Right lobe of liver (tissue), 6 donors: ENCODE results near the gene DLL4. TPM values are rescaled to one million over a fixed set of nuclear protein-coding genes. Genes with fewer than 3 reads are reported as not detected.
A peak's percentile ranks its signal among the peaks of the same experiment; 100 is the strongest.

ENCODE experiments used
- ATAC-seq, 4 donors: fragments of 200-7000 bp; cut with Tn5 transposase; one replicate each; pipeline ENCODE4 v1.9.1; 2020; ENCODE audit warnings: mild to moderate bottlenecking in 4 of 4, moderate library complexity in 4 of 4
- DNase-seq, 3 donors: peaks; one replicate each; pipeline ENCODE4 v3.0.0-alpha.2; 2020
- H3K27ac ChIP-seq, 3 donors: fragments of 200-600 bp; one replicate each; pipeline ENCODE4 v1.8.0; 2022
- H3K27me3 ChIP-seq, 2 donors: fragments of 200-600 bp; one replicate each; pipeline ENCODE4 v1.8.0; 2022
- H3K36me3 ChIP-seq, 4 donors: fragments of 200-600 bp; sonication (generic) in 1 of 4; one replicate each; pipeline versions ENCODE4 v1.5.1 to v1.8.0; 2017 to 2022; ENCODE audit warnings: control low read depth in 1 of 4
- H3K4me1 ChIP-seq, 4 donors: fragments of 200-600 bp; sonication (generic) in 1 of 4; one replicate each; pipeline versions ENCODE4 v1.5.1 to v1.8.0; 2017 to 2022; ENCODE audit warnings: control low read depth in 1 of 4
- H3K4me3 ChIP-seq, 3 donors: fragments of 200-600 bp; one replicate each; pipeline ENCODE4 v1.8.0; 2022
- H3K9me3 ChIP-seq, 4 donors: fragments of 200-600 bp; sonication (generic) in 1 of 4; one replicate each; pipeline versions ENCODE4 v1.5.1 to v1.8.0; 2017 to 2022; ENCODE audit warnings: control low read depth in 1 of 4
- POLR2A ChIP-seq: fragments of 450-650 bp; IDR thresholded peaks from one replicate; pipeline ENCODE4 v1.6.1; 2017; ENCODE audit warnings: antibody characterized with exemption, mild to moderate bottlenecking
- WGBS: methylation state at CpG from one replicate; pipeline ENCODE4 v1.1.6; 2018; ENCODE audit warnings: low coverage, low lambda C conversion rate; ENCODE audit not compliant: insufficient coverage; ENCODE audit errors: missing lambda C conversion rate; 5-methylcytosine and 5-hydroxymethylcytosine counted together
- intact Hi-C, 2 donors: fragments of 100-400 bp; cut with DNase I; formaldehyde crosslinking; loops; one replicate each; pipeline versions ENCODE4 v1.11.2 to v1.14.1; 2022
- total RNA-seq, 6 experiments: library from RNA; depleted of rRNA in 2 of 6; stranded (reverse); fragments of >200 nt in 2 of 6; fragmentation: NEBNext Ultra II Directional in 3 of 6; extraction: Animal tissue kit (Norgen Biotek cat#: 25700) in 3 of 6; gene quantifications; one replicate each; pipeline versions ENCODE4 v1.1.0 to v1.2.4, GENCODE V29; 2016 to 2023
- TF ChIP-seq, protein P1 (sequence below), 4 donors: fragments of 200-600 bp in 3 of 4; fragments of 450-650 bp in 1 of 4; IDR thresholded peaks; one replicate each; pipeline versions ENCODE4 v1.5.1 to v1.8.0; 2016 to 2022; ENCODE audit warnings: antibody characterized with exemption in 4 of 4, mild to moderate bottlenecking in 2 of 4
- donor health status: DM: no; HTN: yes; CAD: no.
- donor health status: DM: no; HTN: no; CAD: no.
- donor health status: DM: no; HTN: no; CAD: no.
- donor health status: DM: no; HTN: yes; CAD: no.
- donor health status: DM: no; HTN: yes; CAD: no.

DLL4 gene
- total RNA-seq, 6 experiments from 2014 or later: 2.9 to 8.7 (median 4.2) TPM

DNA sequence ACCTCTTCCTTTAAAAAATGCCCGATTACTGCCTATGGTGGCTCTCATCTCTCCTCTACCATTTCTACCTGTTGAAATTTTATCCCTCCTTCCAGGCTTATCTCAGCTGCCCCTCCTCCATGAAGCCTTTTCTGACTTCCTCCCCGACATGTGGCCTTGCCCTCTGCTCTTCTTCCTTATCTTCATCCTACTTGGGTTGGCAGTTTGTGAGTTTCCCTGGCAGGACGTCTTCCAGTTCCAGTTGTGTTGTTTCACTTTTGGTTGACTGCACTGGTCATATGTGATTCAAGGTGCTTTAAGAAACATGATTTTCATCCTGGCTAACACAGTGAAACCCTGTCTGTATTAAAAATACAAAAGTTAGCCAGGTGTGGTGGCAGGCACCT lies 4.4 kb downstream of the DLL4 start:
- no peaks in the 10 kb centered on the region for H3K36me3 ChIP-seq
- DNase-seq (no peak), ATAC-seq (no peak)
- H3K27ac ChIP-seq: no peak overlapping the region
- no peak overlapping the region for H3K4me3 ChIP-seq
- no peaks in the 10 kb centered on the region for H3K9me3 ChIP-seq
- peaks cover 0 to 51% (median 22%) of the 10 kb centered on the region in 4 donors for H3K4me1 ChIP-seq
- TF ChIP-seq POLR2A: no peak
- TF ChIP-seq, protein P1, sequence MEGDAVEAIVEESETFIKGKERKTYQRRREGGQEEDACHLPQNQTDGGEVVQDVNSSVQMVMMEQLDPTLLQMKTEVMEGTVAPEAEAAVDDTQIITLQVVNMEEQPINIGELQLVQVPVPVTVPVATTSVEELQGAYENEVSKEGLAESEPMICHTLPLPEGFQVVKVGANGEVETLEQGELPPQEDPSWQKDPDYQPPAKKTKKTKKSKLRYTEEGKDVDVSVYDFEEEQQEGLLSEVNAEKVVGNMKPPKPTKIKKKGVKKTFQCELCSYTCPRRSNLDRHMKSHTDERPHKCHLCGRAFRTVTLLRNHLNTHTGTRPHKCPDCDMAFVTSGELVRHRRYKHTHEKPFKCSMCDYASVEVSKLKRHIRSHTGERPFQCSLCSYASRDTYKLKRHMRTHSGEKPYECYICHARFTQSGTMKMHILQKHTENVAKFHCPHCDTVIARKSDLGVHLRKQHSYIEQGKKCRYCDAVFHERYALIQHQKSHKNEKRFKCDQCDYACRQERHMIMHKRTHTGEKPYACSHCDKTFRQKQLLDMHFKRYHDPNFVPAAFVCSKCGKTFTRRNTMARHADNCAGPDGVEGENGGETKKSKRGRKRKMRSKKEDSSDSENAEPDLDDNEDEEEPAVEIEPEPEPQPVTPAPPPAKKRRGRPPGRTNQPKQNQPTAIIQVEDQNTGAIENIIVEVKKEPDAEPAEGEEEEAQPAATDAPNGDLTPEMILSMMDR (IDR thresholded peaks at IDR 0.05): no peak
- 47% methylated on average over 3 of the region's 3 CpGs for WGBS
- H3K27me3 ChIP-seq: peaks cover 0 to 9% of the 10 kb centered on the region in 2 donors
- intact Hi-C loops: no loop called here

- Histone ChIP-seq H3K4me3 (no peak overlapping the region), H3K9me3 (no peaks in the 10 kb centered on the region), H3K4me1 (peaks cover 0 to 42% (median 17%) of the 10 kb centered on the region in 4 donors), H3K27me3 (peaks cover 0 to 9% of the 10 kb centered on the region in 2 donors), H3K27ac (no peak overlapping the region), H3K36me3 (no peaks in the 10 kb centered on the region)
- intact Hi-C loops: no loop called here
- no peak for ATAC-seq
- TF ChIP-seq, protein P1 (IDR thresholded peaks at IDR 0.05): no peak
- no peak for TF ChIP-seq POLR2A
- DNase-seq: no peak
- 80% methylated on average over 2 of the region's 6 CpGs for WGBS
Measured at GRCh38 chr15:40934457-40934856, 5.3 kb downstream of the DLL4 start.

DNA sequence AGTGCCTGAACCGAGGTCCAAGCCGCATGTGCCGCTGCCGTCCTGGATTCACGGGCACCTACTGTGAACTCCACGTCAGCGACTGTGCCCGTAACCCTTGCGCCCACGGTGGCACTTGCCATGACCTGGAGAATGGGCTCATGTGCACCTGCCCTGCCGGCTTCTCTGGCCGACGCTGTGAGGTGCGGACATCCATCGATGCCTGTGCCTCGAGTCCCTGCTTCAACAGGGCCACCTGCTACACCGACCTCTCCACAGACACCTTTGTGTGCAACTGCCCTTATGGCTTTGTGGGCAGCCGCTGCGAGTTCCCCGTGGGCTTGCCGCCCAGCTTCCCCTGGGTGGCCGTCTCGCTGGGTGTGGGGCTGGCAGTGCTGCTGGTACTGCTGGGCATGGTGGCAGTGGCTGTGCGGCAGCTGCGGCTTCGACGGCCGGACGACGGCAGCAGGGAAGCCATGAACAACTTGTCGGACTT lies 7.1 kb downstream of the DLL4 start:
- ATAC-seq (no peak), DNase-seq (no peak)
- intact Hi-C loops: no loop called here
- Histone ChIP-seq H3K4me1 (peaks cover 0 to 31% (median 16%) of the 10 kb centered on the region in 4 donors), H3K9me3 (no peaks in the 10 kb centered on the region), H3K27ac (peak overlapping the region in 1 of 3 donors; percentile 20), H3K36me3 (no peaks in the 10 kb centered on the region), H3K4me3 (no peak overlapping the region), H3K27me3 (no peaks in the 10 kb centered on the region)
- WGBS: 89% methylated on average over 6 of the region's 31 CpGs
- TF ChIP-seq POLR2A: no peak
- TF ChIP-seq, protein P1 (IDR thresholded peaks at IDR 0.05): no peak

DNA sequence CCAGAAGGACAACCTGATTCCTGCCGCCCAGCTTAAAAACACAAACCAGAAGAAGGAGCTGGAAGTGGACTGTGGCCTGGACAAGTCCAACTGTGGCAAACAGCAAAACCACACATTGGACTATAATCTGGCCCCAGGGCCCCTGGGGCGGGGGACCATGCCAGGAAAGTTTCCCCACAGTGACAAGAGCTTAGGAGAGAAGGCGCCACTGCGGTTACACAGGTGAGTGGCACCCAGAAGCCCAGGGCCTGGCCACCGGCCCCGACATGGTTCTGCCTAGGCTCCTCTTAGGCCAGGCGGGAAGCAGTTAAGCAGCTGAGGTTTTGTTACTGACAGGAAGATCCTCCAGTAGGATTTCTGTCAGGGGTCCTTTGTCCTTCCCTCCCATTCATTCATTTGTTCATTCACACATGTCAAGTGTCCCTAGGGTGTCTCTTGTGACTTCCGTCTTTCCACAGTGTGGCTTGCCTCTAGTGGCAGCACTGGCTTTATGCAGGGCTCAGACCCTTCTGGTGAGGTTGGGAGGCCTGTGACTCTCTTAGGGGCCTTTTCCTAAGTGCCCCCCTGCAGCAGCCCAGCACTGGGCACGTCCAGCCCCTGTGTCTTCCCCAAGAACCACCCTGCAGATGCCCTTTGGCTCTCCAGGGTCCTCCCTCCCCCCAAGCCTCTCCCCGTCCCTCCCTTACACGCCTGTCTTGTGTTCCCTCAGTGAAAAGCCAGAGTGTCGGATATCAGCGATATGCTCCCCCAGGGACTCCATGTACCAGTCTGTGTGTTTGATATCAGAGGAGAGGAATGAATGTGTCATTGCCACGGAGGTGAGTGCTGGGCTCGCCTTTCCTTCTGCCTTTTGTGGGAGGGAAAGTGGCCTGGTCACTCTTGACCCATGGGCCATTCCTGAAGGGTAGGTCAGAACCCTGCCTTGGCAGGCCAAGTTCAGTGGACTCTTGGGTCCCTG lies 7.8 kb downstream of the DLL4 start:
- Histone ChIP-seq H3K36me3 (no peaks in the 10 kb centered on the region), H3K4me3 (no peak overlapping the region), H3K9me3 (no peaks in the 10 kb centered on the region), H3K27me3 (no peaks in the 10 kb centered on the region), H3K4me1 (peaks cover 0 to 32% (median 17%) of the 10 kb centered on the region in 4 donors), H3K27ac (peak overlapping the region in 1 of 3 donors; percentile 20)
- peak in 2 of 3 donors; percentile 74 to 86 for DNase-seq
- TF ChIP-seq, protein P1 (IDR thresholded peaks at IDR 0.05): peak in 1 of 4 donors; percentile 4
- TF ChIP-seq POLR2A: no peak
- peak in 3 of 4 donors; percentile 37 to 44 (median 40) for ATAC-seq
- intact Hi-C loops: no loop called here
- WGBS: 46% methylated on average over 7 of the region's 15 CpGs
